Measurements from ENCODE around the gene CNR1. TPM values are rescaled to one million over a fixed set of nuclear protein-coding genes. Genes with fewer than 3 reads are reported as not detected.

CNR1 gene
- total RNA-seq, 2 experiments from 2014 or later: not detected

DNA sequence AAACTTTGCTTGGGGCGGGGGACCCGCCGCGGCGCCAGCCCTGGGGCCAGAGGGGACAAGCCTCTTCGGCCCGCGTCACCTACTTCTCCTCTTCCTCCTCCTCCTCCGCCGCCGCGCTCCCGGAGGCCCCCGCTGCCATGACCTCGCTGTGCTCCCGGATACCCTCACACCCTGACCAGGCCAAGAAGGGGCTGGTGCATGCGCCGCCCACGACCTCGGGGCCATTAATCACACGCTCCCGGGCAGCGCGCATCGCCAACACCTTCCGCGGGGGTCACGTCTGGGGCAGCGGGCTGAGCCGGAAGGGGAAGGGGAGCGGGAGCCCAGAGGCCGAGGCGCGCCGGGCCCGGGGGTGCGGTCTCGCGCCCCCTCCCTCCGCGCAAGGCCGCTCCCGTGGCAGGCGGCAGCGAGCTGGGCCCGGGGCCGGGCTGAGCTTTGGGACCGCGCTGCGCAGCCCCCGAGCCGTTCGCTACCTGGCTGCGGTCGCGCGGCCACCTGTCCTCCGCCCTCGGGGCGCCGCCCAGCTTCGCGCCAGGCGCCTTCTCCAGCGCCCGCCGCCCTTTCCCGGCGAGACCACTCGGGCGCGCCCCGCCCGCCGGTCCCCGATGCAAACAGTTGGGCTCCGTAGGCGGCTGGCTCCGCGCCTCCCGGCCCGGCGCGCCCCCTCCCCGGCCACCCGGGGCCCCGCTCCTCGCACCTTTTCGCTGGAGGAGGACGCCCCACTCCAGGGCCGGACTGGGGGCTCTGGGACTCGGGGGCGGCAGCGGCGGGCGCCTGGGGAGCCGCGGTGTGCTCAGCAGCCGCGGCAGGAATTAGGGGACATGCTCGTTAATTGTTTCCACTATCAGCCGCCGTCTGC is 575 bp upstream of the CNR1 start:
- Mint-ChIP-seq H3K4me3 (peak overlapping the region; percentile 61), H3K27ac (no peak overlapping the region), H3K9me3 (no peaks in the 10 kb centered on the region), H3K27me3 (peaks cover 65% of the 10 kb centered on the region), H3K4me1 (peaks cover 12% of the 10 kb centered on the region), H3K36me3 (ENCODE audit: low read depth) (peaks cover 4% of the 10 kb centered on the region)
- DNase-seq: no peak
- ChIA-PET POLR2A (no interaction called here), CTCF (no interaction called here)

GRCh38 chr6:88165087-88165843 is 882 bp downstream of the CNR1 start:
- peaks cover 12% of the 10 kb centered on the region for H3K4me1 Mint-ChIP-seq
- no peaks in the 10 kb centered on the region for H3K9me3 Mint-ChIP-seq
- DNase-seq: no peak
- ChIA-PET POLR2A (no interaction called here), CTCF (no interaction called here)
- peaks cover 4% of the 10 kb centered on the region for H3K36me3 Mint-ChIP-seq (ENCODE audit: low read depth)
- H3K27ac Mint-ChIP-seq: no peak overlapping the region
- peak overlapping the region; percentile 53 for H3K4me3 Mint-ChIP-seq
- peaks cover 61% of the 10 kb centered on the region for H3K27me3 Mint-ChIP-seq

DNA sequence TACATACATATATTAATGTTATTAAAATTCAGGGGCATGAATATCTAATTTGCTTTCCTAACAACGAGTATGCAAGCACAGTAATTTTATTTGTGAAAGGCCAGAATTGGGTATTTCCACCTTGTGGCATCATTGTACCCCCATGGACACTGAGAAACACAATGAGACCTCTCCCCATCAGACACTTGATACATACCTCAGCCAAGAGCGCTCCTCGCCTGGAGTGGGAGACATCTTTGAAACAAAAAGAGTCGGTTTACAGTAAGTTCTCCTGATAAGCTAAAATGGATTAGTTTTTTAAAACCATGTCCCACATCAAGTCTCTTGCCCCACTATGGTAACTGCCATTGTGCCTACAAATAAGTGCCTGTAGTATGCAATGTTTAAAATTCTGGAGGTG is 2.1 kb downstream of the CNR1 start:
- Mint-ChIP-seq H3K4me1 (peaks cover 12% of the 10 kb centered on the region), H3K27me3 (peaks cover 50% of the 10 kb centered on the region), H3K4me3 (no peak overlapping the region), H3K36me3 (ENCODE audit: low read depth) (peaks cover 4% of the 10 kb centered on the region), H3K9me3 (no peaks in the 10 kb centered on the region), H3K27ac (no peak overlapping the region)
- no peak for DNase-seq
- ChIA-PET CTCF (no interaction called here), POLR2A (no interaction called here)

DNA sequence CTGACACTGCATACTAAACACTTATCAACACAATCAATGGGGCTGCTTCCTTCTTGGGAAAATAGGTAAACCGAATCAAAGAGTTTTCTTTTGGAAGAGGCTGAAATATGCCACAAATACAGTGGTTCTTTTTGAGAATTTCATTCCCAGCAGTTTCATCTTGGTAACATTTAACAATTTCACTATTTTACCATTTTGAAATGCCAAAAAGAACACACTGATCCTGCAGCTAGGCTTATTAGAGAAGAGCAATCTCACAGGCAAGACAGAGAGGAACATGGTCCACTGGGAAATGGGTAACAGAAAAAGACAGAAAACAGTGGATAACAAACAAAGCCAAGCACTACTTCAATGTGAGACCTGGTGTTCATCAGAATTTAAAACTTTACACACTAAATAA is 2.5 kb downstream of the CNR1 start:
- no peak overlapping the region for H3K4me3 Mint-ChIP-seq
- no peak for DNase-seq
- peaks cover 12% of the 10 kb centered on the region for H3K4me1 Mint-ChIP-seq
- ChIA-PET CTCF (no interaction called here), POLR2A (no interaction called here)
- no peak overlapping the region for H3K27ac Mint-ChIP-seq
- no peaks in the 10 kb centered on the region for H3K9me3 Mint-ChIP-seq
- peaks cover 46% of the 10 kb centered on the region for H3K27me3 Mint-ChIP-seq
- peaks cover 4% of the 10 kb centered on the region for H3K36me3 Mint-ChIP-seq (ENCODE audit: low read depth)

DNA sequence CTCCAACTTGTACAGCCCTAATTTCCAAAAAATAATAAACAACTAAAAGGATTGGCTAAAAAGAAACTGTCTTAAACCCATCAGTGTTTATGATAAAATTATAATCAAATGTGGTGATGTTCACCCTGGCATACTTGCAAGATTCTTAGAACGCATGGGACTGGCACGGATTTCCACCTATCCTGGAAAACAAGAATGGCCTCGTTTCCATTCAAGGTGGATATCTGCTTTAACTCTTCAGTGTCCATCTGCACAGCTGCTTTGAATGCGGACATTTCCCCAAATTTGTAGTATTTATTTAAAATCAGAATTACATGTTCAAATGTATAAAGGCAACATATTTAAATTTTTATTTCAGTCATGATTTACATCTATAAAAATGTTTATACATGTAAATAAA is 4.2 kb downstream of the CNR1 start:
- H3K27ac Mint-ChIP-seq: no peak overlapping the region
- no peaks in the 10 kb centered on the region for H3K36me3 Mint-ChIP-seq (ENCODE audit: low read depth)
- ChIA-PET POLR2A (no interaction called here), CTCF (no interaction called here)
- H3K27me3 Mint-ChIP-seq: peaks cover 31% of the 10 kb centered on the region
- no peak for DNase-seq
- peaks cover 8% of the 10 kb centered on the region for H3K4me1 Mint-ChIP-seq
- no peak overlapping the region for H3K4me3 Mint-ChIP-seq
- H3K9me3 Mint-ChIP-seq: no peaks in the 10 kb centered on the region

DNA sequence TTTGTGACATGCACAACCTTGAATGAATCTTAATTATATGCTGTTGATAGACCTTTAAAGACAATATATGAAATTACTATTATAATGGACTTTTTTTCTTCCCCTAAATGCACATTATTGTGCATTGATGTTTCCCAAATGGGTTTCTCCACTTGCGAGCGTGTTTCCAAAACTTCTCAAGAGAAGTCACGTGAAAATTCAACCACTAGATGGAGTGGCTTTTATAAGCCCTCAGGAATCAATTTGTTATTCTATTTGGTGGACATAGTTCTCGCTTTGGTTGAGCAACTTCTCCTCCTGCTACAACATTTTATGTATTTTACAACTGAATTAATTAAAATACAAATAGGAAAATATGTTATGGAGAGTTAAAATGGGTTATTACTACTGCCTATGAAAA is 9.0 kb downstream of the CNR1 start:
- no peaks in the 10 kb centered on the region for H3K9me3 Mint-ChIP-seq
- no peak overlapping the region for H3K27ac Mint-ChIP-seq
- H3K4me3 Mint-ChIP-seq: no peak overlapping the region
- no peaks in the 10 kb centered on the region for H3K4me1 Mint-ChIP-seq
- ChIA-PET CTCF (no interaction called here), POLR2A (no interaction called here)
- peaks cover 9% of the 10 kb centered on the region for H3K27me3 Mint-ChIP-seq
- no peaks in the 10 kb centered on the region for H3K36me3 Mint-ChIP-seq (ENCODE audit: low read depth)
- no peak for DNase-seq

DNA sequence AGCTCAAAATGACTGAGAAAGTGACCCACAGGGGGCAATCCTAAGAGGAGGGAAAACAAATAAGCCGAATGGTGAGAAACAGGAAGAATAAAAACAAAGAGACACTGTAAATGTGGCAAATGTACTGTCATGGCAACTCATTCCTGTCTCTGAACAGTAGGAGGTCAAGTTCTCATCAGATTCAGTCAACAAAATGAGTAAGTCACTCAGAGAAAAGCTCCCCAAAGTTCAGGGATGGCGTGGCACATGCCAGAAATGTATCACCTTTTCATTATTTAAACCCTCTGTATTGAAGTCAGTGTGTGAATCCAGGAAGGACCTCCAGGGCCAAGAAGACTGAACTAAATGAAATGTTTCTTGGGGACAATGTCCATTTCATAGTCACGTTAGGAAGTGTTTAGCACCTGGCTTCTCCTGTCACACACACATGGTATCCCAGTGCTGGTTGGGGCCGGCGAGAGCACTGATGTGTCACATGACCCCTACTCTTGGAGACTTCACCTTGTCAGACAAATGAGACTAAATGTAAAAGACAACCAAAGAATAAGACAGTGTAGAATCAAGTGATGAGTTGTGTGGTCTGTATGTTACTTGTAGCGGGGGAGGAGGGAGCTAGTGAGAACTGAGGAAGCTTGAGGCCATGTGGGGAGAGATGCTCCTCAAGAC is 20.7 kb downstream of the CNR1 start:
- no peak for DNase-seq
- no peak overlapping the region for H3K27ac Mint-ChIP-seq
- H3K9me3 Mint-ChIP-seq: no peaks in the 10 kb centered on the region
- no peak overlapping the region for H3K4me3 Mint-ChIP-seq
- H3K36me3 Mint-ChIP-seq (ENCODE audit: low read depth): no peaks in the 10 kb centered on the region
- ChIA-PET CTCF (no interaction called here), POLR2A (interaction anchor here (0.6 kb wide), 1 partner anchor 486 kb away, joined by 5 read pairs; no protein-coding TSS in a partner anchor)
- H3K4me1 Mint-ChIP-seq: no peaks in the 10 kb centered on the region
- peaks cover 2% of the 10 kb centered on the region for H3K27me3 Mint-ChIP-seq

DNA sequence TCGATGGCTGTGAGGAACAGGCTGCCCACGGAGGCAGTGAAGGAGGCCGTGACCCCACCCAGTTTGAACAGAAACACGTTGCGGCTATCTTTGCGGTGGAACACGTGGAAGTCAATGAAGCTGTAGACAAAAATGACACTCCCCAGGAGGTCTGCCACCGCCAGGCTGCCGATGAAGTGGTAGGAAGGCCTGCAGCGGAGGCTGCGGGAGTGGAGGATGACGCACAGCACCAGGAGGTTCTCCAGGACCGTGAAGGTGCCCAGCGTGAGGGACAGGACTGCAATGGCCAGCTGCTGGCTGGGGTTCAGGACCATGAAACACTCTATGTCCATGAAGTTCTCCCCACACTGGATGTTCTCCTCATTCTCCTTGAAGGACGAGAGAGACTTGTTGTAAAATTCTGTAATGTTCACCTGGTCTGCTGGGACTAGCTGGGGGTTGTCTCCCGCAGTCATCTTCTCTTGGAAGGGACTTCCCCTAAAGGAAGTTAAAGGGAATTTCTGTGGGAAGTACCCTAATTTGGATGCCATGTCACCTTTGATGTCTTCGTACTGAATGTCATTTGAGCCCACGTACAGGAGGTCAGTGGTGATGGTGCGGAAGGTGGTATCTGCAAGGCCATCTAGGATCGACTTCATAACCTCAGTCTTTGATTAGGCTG is 21.4 kb downstream of the CNR1 start:
- H3K27me3 Mint-ChIP-seq: peaks cover 2% of the 10 kb centered on the region
- no peak for DNase-seq
- no peaks in the 10 kb centered on the region for H3K9me3 Mint-ChIP-seq
- ChIA-PET CTCF (no interaction called here), POLR2A (no interaction called here)
- H3K36me3 Mint-ChIP-seq (ENCODE audit: low read depth): no peaks in the 10 kb centered on the region
- no peak overlapping the region for H3K27ac Mint-ChIP-seq
- H3K4me1 Mint-ChIP-seq: no peaks in the 10 kb centered on the region
- H3K4me3 Mint-ChIP-seq: no peak overlapping the region

DNA sequence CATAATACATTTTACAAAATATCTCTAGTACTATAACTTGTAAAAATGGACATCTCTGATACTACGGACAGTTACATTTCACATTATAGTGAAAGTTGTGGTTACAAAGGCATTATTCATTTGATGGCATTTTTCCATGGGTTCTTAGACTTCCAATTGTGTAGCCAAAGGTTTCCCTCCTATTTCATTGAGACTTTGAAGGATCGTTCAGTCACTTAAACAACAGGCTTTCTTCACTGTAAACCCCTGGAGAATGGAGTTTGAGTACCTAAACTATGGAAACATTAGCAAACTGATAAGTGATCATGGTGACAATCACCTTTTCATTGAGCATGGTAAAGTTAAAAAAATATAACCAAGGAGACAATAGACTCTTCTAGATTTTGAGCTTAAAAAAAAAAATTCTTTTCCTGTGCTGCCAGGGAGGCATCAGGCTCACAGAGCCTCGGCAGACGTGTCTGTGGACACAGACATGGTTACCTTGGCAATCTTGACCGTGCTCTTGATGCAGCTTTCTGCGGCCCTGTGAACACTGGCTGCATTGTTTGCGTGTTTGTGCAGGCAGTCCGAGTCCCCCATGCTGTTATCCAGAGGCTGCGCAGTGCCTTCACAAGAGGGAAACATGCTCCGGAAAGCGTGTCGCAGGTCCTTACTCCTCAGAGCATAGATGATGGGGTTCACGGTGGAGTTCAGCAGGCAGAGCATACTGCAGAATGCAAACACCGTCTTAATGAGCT is 22.6 kb downstream of the CNR1 start:
- Mint-ChIP-seq H3K4me3 (no peak overlapping the region), H3K36me3 (ENCODE audit: low read depth) (no peaks in the 10 kb centered on the region), H3K27me3 (no peaks in the 10 kb centered on the region), H3K4me1 (no peaks in the 10 kb centered on the region), H3K27ac (no peak overlapping the region), H3K9me3 (no peaks in the 10 kb centered on the region)
- ChIA-PET POLR2A (no interaction called here), CTCF (no interaction called here)
- no peak for DNase-seq

DNA sequence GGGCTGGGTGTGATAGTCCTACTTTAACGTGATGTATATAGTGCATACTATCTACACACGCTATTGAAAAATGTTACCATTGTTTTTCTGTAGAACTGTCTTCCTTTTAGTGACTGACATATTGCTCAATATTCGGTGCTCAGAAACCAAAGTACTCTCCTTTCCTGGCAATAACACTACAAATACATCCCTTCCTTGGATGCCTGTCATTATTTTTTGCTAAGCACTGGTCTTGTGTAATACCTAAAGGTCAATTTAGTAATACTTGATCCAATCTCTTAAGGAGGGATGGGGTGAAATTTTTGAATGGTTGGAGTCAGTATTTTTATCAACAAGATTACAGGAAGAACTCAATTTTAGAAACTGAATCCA is 23.9 kb downstream of the CNR1 start:
- Mint-ChIP-seq H3K27me3 (no peaks in the 10 kb centered on the region), H3K36me3 (ENCODE audit: low read depth) (no peaks in the 10 kb centered on the region), H3K4me1 (no peaks in the 10 kb centered on the region), H3K9me3 (no peaks in the 10 kb centered on the region), H3K4me3 (no peak overlapping the region), H3K27ac (no peak overlapping the region)
- ChIA-PET CTCF (no interaction called here), POLR2A (no interaction called here)
- no peak for DNase-seq

- H3K4me1 Mint-ChIP-seq: no peaks in the 10 kb centered on the region
These were observed 24.4 kb downstream of the CNR1 start for GRCh38 chr6:88141561-88142296.

GRCh38 chr6:88137915-88138314 is 28.2 kb downstream of the CNR1 start:
- CTCF ChIA-PET: no interaction called here
- Mint-ChIP-seq H3K27me3 (peaks cover 4% of the 10 kb centered on the region), H3K4me1 (no peaks in the 10 kb centered on the region), H3K4me3 (no peak overlapping the region), H3K36me3 (ENCODE audit: low read depth) (no peaks in the 10 kb centered on the region), H3K27ac (no peak overlapping the region), H3K9me3 (no peaks in the 10 kb centered on the region)
- POLR2A ChIA-PET: no interaction called here
- DNase-seq: no peak

More at GRCh38 chr6:88141561-88142296, 24.4 kb downstream of the CNR1 start:
- Mint-ChIP-seq H3K36me3 (ENCODE audit: low read depth) (no peaks in the 10 kb centered on the region), H3K27ac (no peak overlapping the region), H3K4me3 (no peak overlapping the region), H3K27me3 (no peaks in the 10 kb centered on the region), H3K9me3 (no peaks in the 10 kb centered on the region)
- no peak for DNase-seq
- ChIA-PET CTCF (no interaction called here), POLR2A (no interaction called here)
